ENCODE measurements around the gene PIEZO2.

GRCh38 chr18:11040823-11041656, 108.3 kb downstream of the PIEZO2 start:
- peak; percentile 72 for TF ChIP-seq CTCF (IDR thresholded peaks at IDR 0.05; ENCODE audit: insufficient read depth, low read length)
- TF ChIP-seq POLR2AphosphoS5 (IDR thresholded peaks at IDR 0.05; ENCODE audit: low read depth): no peak
